ENCODE measurements around the gene CFAP61. TPM values are rescaled to one million over a fixed set of nuclear protein-coding genes. Genes with fewer than 3 reads are reported as not detected.

CFAP61 gene
- total RNA-seq, 1 donor from 2014 or later = not detected

DNA sequence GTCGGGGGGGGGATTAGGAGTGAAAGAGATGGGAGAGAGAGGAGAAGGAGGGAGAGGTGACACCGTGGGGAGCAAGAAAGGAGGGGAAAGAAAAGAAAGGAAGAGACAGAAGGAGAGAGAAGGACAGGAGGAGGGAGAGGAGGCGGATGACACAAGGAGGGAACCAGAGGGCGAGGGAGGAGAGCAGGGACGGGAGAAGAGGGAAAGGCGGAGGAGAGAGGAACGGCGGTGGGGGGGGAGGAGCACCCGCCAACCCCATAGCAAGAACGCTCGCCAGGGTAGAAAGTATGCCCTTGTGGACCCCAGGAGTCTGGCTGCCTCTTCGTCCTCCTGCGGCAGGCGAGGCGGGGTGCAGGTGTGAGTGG, 311.1 kb downstream of the CFAP61 start:
- DNase-seq (ENCODE audit: low read depth) = no peak
- no peak overlapping the region for H3K4me3 ChIP-seq (ENCODE audit: low read depth, low read length)
- TF ChIP-seq, protein P1, sequence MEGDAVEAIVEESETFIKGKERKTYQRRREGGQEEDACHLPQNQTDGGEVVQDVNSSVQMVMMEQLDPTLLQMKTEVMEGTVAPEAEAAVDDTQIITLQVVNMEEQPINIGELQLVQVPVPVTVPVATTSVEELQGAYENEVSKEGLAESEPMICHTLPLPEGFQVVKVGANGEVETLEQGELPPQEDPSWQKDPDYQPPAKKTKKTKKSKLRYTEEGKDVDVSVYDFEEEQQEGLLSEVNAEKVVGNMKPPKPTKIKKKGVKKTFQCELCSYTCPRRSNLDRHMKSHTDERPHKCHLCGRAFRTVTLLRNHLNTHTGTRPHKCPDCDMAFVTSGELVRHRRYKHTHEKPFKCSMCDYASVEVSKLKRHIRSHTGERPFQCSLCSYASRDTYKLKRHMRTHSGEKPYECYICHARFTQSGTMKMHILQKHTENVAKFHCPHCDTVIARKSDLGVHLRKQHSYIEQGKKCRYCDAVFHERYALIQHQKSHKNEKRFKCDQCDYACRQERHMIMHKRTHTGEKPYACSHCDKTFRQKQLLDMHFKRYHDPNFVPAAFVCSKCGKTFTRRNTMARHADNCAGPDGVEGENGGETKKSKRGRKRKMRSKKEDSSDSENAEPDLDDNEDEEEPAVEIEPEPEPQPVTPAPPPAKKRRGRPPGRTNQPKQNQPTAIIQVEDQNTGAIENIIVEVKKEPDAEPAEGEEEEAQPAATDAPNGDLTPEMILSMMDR (conservative IDR thresholded peaks at IDR 0.05; ENCODE audit: low read depth, low read length) = no peak

DNA sequence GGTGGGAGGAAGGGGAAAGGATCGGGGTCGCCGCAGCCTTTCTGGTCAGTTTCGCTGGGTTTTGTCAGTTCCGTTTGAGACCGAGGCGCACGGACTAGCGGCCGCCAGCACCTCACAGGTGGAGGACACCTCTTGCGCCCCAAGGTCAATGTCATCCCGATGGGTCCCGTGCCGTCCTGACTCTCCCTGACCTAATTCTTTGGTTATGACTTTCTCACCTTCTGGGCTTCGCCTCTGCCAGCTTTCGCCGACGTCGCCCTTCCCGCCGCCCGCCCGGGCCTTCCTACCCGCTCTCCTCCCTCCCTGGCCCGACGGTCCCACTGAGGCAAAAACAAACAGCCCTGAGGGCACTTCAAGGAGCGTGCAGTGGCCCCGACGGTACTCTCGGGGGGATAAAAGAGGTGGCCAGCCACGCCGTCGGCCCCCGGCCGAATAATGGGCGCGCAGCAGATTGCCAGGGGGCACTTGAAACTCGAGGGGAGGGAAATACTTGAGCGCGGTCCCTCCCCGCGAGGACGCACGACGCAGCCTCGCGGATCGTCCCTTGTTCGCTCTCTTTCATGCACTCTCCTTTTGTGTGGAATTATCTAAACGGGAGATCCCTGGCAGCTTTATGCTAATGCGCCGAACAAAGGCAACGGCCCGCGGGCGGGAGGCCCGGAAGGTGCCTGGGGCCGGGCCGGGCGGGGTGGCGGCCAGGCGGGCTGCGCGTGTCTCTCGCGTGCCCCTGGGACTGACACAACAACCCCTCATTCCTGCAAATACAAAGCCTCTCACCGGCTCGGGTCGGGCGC, 311.7 kb downstream of the CFAP61 start:
- no peak overlapping the region for H3K4me3 ChIP-seq (ENCODE audit: low read depth, low read length)
- TF ChIP-seq, protein P1 (conservative IDR thresholded peaks at IDR 0.05; ENCODE audit: low read depth, low read length) = no peak
- no peak for DNase-seq (ENCODE audit: low read depth)

DNA sequence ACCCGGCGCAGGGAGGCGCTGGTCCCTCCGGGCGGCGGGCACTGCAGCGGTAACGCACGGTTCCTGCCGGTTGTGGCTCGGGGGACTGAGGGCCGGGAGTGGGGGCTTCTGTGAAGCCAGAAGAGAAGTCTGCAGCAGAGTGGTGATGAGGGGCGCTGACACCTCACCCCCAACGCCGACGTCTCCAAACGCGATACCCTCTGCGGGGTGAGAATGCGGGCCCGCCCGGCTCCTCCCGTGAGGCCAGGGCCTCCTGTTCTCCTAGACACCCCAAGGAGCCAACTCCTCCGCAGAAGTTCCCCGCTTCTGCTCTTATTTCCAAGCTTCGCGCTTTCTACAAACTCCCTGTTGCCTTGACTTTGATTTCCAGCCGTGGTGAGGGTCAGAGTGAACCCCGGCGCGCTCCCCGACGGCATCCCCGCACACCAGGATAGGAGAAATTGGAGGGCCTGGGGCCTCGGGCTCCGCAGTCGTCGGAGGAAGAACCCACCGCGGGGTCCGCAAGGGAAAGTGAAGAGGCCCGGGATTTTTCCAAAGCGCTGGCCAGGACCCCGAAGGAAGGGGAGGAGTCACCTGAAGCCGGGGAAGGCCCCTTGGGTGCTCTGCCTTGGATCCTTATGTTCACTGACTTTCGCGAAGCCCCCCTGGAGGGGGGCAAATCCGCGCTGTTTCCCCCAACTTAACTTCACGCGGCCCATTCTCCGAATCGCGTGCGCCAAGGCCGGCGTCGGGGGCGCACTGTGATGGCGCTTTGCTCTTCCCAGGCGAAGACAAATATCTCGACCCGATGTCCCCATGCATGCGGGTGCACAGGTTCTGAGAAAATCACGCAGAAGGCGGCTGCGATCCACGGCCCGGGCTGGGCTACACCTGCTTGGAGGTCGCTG, 312.5 kb downstream of the CFAP61 start:
- TF ChIP-seq, protein P1 (conservative IDR thresholded peaks at IDR 0.05; ENCODE audit: low read depth, low read length) = no peak
- H3K4me3 ChIP-seq (ENCODE audit: low read depth, low read length) = no peak overlapping the region
- DNase-seq (ENCODE audit: low read depth) = no peak

DNA sequence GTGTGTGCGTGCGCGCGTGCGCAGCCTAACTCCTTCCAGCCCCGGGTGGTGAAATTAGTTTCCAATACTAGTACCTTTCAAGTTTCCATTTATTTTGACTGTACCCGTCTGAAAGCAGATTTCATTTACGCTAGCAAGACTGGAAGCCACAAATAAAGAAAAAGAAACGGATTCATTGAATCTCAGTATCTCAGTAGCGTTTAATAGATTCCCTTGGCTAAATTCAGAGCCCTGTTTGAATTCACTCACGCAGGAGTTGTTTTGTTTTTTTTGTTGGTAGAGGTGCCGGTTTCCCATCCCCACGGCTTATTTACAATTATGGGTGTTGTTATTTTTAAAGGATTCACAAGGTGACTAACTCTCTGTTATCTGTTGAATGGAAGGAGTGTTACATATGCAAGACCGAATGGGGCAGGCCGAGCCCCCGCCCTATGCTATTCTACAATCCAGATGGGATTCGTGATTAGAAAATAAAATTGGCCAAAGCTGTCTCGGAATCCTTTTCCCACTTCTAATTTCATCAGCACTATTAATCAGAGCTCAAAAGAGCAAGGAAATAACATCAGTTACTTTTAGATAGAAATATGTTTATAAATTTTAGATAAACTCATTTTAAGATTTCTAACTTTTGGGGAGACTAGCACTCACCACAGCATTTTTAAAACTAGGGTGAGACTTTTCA, 313.3 kb downstream of the CFAP61 start:
- no peak overlapping the region for H3K4me3 ChIP-seq (ENCODE audit: low read depth, low read length)
- DNase-seq (ENCODE audit: low read depth) = no peak
- TF ChIP-seq, protein P1 (conservative IDR thresholded peaks at IDR 0.05; ENCODE audit: low read depth, low read length) = no peak

DNA sequence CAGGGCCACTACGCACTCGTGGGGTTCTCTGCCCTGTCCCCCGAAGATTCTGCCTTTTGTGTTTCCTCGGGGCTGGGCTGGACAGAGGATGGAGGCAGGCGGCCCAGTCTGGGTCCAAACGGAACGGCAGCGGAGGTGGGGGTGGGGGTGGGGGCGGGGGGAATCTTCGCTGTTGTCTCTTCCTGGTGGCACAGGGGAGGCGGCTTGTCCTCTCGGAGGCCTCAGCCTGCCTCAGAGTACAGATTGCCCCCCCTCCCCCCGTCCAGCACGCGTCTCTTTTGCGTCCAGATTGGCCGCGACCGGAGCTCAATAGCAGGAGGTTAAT, 314.2 kb downstream of the CFAP61 start:
- TF ChIP-seq, protein P1 (conservative IDR thresholded peaks at IDR 0.05; ENCODE audit: low read depth, low read length) = no peak
- no peak for DNase-seq (ENCODE audit: low read depth)
- H3K4me3 ChIP-seq (ENCODE audit: low read depth, low read length) = no peak overlapping the region

DNA sequence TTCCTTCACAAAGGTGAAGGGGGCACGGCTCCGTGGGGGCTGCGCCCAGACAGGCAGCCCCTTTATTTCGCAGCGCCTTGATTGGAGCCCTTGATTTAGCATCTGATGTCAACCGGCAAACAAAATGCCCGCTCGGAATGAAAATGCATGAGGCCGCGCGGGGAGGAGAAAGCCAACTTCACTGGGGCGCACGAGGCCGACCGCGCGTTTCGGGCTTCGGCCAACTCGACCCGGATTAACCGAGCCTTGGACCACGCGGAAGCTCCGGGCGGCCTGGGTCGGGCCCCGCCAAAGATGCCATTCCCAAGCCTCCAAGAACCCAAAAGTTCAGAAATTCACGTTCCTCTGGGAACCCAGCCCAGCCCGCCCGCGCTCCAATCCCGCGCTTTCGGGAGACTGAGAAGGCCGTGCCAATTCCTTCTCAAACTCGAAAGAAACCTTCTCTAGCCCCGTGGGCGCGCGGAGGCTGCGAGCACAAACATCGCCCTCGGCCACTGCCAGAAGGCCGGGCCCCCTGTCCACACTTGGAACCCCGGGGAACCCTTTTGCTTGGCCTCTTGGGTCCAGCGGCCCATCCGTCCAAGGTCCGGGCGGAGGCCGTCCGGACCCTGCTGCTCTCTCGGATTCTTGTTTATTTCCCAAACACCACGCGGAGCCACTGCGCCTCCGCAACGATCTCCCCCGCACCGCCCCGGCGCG, 314.7 kb downstream of the CFAP61 start:
- H3K4me3 ChIP-seq (ENCODE audit: low read depth, low read length) = no peak overlapping the region
- no peak for DNase-seq (ENCODE audit: low read depth)
- TF ChIP-seq, protein P1 (conservative IDR thresholded peaks at IDR 0.05; ENCODE audit: low read depth, low read length) = no peak

Measured in epithelial cell of proximal tubule (primary cell).